Activated CD8-positive, alpha-beta memory T cell treated with anti-CD3 and anti-CD28 coated beads, Interleukin-2, amount 50 U/mL, for 48 hours (primary cell): ENCODE results near the gene RFPL4A.
"Not testable (repeated sequence)": the region's sequence is repeated elsewhere in the genome, so short reads cannot be mapped to it uniquely, and the experiment has no call there.

Experiments
- DNase-seq: peaks from one replicate; pipeline ENCODE4 v3.0.0-alpha.2; 2020

RFPL4A gene

GRCh38 chr19:55758797-55759196 lies at the start of gene RFPL4A:
RFPL4A (plus strand) TSS chr19:55759097; CDS start chr19:55761801, 2,704 bp downstream.
- DNase-seq = not testable (repeated sequence)

- no peak for DNase-seq
Observed at GRCh38 chr19:55711719-55712118, 47.2 kb upstream of the RFPL4A start.

GRCh38 chr19:55712804-55713631 lies 45.9 kb upstream of the RFPL4A start:
- DNase-seq = no peak

- no peak for DNase-seq
Observed at GRCh38 chr19:55716531-55716930, 42.4 kb upstream of the RFPL4A start.

DNA sequence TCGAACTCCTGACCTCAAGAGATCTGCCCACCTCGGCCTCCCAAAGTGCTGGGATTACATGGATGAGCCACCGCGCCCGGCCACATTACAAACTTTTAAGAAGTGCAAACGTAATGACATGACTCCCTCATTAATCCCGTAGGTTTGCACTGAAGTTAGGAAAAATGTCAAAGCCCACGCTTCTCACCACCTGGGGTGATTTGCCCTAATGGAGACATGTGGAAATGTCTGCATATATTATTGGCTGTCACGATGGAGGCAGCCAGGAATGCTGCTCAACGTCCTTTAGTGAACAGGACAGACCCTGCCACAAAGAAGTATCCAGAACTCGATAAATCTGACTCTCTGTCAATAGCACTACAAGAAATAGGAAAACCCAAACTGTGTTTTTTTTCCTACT lies 41.6 kb upstream of the RFPL4A start:
- DNase-seq = no peak

DNA sequence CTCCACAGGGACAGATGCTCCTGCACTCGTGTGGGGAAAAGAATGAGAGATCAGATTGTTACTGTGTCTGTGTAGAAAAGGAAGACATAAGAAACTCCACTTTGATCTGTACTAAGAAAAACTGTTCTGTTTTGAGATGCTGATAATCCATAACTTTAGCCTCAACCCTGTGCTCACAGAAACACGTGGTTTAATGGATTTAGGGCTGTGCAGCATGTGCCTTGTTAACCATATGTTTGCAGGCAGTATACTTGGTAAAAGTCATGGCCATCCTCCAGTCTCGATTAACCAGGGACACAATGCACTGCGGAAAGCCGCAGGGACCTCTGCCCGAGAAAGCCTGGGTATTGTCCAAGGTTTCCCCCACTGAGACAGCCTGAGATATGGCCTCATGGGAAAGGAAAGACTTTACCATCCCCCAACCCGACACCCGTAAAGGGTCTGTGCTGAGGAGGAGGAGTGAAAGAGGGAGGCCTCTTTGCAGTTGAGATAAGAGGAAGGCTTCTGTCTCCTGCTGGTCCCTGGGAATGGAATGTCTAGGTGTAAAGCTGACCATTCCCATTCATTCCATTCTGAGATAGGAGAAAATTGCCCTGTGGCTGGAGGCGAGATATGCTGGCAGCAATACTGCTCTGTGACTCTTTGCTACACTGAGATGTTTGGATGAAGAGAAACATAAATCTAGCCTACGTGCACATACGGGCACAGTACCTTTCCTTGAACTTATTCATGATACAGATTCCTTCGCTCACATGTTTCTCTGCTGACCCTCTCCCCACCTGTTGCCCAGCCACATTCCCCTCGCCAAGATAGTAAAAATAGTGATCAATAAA lies 40.8 kb upstream of the RFPL4A start:
- DNase-seq = not testable (repeated sequence)

DNA sequence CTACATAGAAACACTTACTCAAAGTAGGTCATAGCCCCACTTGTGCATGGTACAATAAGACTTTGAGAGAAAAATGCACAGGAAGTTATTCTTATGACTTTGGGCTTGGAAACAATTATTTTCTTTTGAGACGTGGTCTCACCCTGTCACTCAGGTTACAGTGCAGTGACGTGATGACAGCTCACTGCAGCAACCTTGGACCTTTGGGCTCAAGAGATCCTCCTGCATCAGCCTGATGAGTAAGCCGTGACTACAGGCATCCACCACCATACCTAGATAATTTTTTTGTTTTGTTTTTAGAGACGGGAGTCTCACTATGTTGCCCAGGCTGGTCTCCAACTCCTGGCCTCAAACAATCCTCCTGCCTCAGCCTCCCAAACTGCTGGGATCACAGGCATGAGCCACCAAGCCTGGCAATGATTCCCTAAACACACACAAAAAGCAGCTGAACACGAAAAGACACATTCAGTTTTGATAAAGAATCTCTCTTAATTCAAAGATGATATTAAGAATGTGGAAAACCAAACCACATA lies 38.6 kb upstream of the RFPL4A start:
- no peak for DNase-seq

GRCh38 chr19:55720801-55721200 lies 38.1 kb upstream of the RFPL4A start:
- no peak for DNase-seq

DNA sequence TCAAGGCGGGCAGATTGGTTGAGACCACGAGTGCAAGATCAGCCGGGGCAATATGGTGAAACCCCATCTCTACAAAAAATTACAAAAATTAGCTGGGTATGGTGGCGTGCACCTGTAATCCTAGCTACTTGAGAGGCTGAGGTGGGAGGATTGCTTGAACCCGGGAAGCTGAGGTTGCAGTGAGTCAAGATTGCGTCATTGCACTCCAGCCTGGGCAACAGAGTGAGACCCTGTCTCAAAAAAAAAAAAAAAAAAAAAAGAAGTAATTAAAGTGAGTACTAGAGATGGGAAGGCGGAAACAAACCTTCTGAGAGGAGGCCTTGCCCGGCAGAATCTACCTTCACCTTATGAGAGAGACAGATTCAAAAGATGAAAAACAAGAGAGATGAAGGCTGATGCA lies 35.4 kb upstream of the RFPL4A start:
- no peak for DNase-seq

DNA sequence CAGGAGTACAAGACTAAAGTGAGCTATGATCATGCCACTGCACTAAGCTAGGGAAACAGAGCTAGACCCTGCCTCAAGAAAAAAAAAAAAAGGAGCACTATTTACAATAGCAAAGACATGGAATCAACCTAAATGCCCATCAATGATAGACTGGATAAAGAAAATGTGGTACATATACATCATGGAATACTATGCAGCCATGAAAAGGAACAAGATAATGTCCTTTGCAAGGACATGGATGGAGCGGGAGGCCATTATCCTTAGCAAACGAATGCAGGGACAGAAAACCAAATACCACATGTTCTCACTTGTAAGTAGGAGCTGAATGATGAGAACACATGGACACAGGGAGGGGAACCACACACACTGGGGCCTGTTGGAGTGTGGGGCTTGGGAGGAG lies 28.5 kb upstream of the RFPL4A start:
- not testable (repeated sequence) for DNase-seq

DNA sequence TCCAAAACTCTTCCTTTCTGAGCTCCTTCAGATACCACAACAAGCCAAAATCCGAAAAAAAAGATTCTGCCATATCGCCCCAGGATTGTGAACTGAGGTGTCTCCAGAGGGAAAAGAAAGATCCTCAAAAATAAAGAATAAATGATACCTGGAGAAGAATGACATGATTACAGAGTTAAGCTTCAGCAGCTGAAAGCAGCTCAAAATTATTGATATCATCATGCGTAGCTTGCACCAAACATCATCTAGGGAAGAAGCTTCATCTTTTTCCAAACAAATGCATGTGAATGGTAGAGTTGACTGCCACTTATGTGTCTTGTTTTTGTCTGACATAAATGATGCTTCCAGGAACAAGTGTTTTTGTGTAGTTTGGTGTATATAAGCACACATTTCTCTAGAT lies 20.6 kb upstream of the RFPL4A start, which contains the start of gene NLRP9:
NLRP9 (minus strand) TSS at position 101 of the 400 bp plus-strand sequence; CDS start at position 73, 28 bp downstream.
- no peak for DNase-seq

DNA sequence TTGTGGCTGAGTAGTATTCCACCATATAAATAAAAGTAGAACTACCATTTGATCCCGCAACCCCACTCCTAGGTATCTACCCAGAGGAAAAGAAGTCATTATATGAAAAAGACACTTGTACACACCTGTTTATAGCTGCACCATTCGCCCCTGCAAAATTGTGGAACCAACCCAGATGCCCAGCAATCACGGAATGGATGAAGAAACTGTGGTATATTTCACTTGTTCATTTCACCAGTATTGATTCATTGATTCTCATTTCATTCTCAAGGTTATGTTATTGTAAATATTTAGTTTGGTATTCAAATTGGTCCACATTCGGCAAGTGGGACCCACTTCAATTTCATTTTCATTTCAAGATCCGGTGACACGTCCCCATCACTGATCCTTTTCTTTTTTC lies 8.2 kb upstream of the RFPL4A start:
- DNase-seq = no peak

GRCh38 chr19:55753401-55753800 lies 5.5 kb upstream of the RFPL4A start:
- no peak for DNase-seq

- not testable (repeated sequence) for DNase-seq
Observed at GRCh38 chr19:55756808-55757207, 2.1 kb upstream of the RFPL4A start.

GRCh38 chr19:55766466-55766865 lies 7.6 kb downstream of the RFPL4A start:
- DNase-seq = no peak

GRCh38 chr19:55768818-55769217 lies 9.9 kb downstream of the RFPL4A start, which contains the start of gene RFPL4AL1:
RFPL4AL1 (plus strand) TSS chr19:55769118; CDS start chr19:55771805, 2,687 bp downstream.
- not testable (repeated sequence) for DNase-seq

DNA sequence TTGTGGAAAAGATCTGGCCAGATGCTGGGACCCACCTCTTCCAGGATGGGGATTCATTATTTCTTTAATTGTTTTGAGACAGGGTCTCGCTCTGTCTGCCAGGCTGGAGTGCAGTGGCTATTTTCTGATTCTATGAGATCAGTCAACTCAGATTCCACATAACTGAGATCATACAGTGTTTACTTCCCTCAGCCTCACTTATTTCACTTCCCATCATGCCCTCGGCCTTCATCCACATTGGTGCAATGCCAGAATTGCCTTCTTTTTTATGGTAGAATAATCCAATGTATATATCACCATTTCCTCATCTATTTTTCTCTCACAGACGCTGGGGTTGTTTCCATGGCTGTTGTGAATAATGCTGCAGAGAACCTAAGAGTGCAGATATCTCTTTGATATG lies 10.7 kb downstream of the RFPL4A start:
- DNase-seq = not testable (repeated sequence)

GRCh38 chr19:55777528-55777927 lies 18.6 kb downstream of the RFPL4A start:
- no peak for DNase-seq

DNA sequence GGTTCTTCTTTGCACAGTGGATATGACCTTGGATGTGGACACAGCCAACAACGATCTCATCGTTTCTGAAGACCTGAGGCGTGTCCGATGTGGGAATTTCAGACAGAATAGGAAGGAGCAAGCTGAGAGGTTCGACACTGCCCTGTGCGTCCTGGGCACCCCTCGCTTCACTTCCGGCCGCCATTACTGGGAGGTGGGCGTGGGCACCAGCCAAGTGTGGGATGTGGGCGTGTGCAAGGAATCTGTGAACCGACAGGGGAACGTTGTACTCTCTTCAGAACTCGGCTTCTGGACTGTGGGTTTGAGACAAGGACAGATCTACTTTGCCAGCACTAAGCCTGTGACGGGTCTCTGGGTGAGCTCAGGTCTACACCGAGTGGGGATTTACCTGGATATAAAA lies 19.4 kb downstream of the RFPL4A start:
- DNase-seq = no peak

- no peak for DNase-seq
Observed at GRCh38 chr19:55781112-55781511, 22.2 kb downstream of the RFPL4A start.

GRCh38 chr19:55795021-55795420 lies 36.1 kb downstream of the RFPL4A start:
- no peak for DNase-seq

GRCh38 chr19:55801416-55801815 lies 42.5 kb downstream of the RFPL4A start:
- DNase-seq = no peak

DNA sequence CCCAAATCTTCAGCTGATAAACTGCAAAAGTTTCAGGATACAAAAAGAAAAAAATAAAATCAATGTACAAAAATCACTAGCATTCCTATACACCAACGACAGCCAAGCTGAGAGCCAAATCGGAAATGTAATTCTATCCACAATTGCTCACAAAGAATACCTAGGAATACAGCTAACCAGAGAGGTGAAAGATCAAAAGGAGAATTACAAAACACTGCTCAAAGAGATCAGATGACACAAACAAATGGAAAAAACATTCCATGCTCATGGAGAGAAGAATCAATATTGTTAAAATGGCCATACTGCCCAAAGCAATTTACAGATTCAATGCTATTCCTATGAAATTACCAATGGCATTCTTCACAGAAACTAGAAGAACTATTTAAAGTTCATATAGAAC lies 43.4 kb downstream of the RFPL4A start:
- no peak for DNase-seq
